GM18861 (cell line): ENCODE results near the gene AKAP9.
"Not testable (repeated sequence)": the region's sequence is repeated elsewhere in the genome, so short reads cannot be mapped to it uniquely, and the experiment has no call there.

Experiments
- ATAC-seq: cut with Tn5 transposase; IDR thresholded peaks from one replicate; pipeline ENCODE4 v1.9.1; 2021; ENCODE audit not compliant: unreplicated experiment

AKAP9 gene

GRCh38 chr7:91940572-91941341 lies at the start of gene AKAP9:
TSS of gene AKAP9 (plus strand) at chr7:91940862. CDS start at chr7:91941100, 238 bp downstream.
- peak; percentile 93 for ATAC-seq

GRCh38 chr7:91892099-91892705 lies 48.5 kb upstream of the AKAP9 start:
- no peak for ATAC-seq

- ATAC-seq = no peak
These were observed 47.8 kb upstream of the AKAP9 start for GRCh38 chr7:91892821-91893340.

- not testable (repeated sequence) for ATAC-seq
These were observed 47.0 kb upstream of the AKAP9 start for GRCh38 chr7:91893699-91894098.

- no peak for ATAC-seq
These were observed 45.7 kb upstream of the AKAP9 start for GRCh38 chr7:91894781-91895480.

GRCh38 chr7:91898240-91898992 lies 42.2 kb upstream of the AKAP9 start:
- no peak for ATAC-seq

- ATAC-seq = no peak
These were observed 41.1 kb upstream of the AKAP9 start for GRCh38 chr7:91899563-91899962.

- no peak for ATAC-seq
These were observed 30.5 kb upstream of the AKAP9 start for GRCh38 chr7:91910171-91910570.

GRCh38 chr7:91911121-91911520 lies 29.5 kb upstream of the AKAP9 start:
- no peak for ATAC-seq

- ATAC-seq = no peak
These were observed 28.2 kb upstream of the AKAP9 start for GRCh38 chr7:91912494-91912893.

GRCh38 chr7:91913612-91914011 lies 27.1 kb upstream of the AKAP9 start:
- ATAC-seq = no peak

- ATAC-seq = no peak
These were observed 25.1 kb upstream of the AKAP9 start for GRCh38 chr7:91915401-91916050.

GRCh38 chr7:91916051-91916440 lies 24.6 kb upstream of the AKAP9 start:
- ATAC-seq = no peak

GRCh38 chr7:91918356-91918755 lies 22.3 kb upstream of the AKAP9 start:
- no peak for ATAC-seq

GRCh38 chr7:91922857-91923256 lies 17.8 kb upstream of the AKAP9 start:
- ATAC-seq = no peak

- no peak for ATAC-seq
These were observed 12.8 kb upstream of the AKAP9 start for GRCh38 chr7:91927912-91928311.

- ATAC-seq = peak; percentile 98
These were observed 11.2 kb upstream of the AKAP9 start for GRCh38 chr7:91929463-91929862.

GRCh38 chr7:91940171-91940570 lies 491 bp upstream of the AKAP9 start:
- no peak for ATAC-seq

GRCh38 chr7:91941450-91941849 lies 788 bp downstream of the AKAP9 start:
- peak; percentile 31 for ATAC-seq

- no peak for ATAC-seq
These were observed 1.6 kb downstream of the AKAP9 start for GRCh38 chr7:91942312-91942711.

GRCh38 chr7:91944970-91945369 lies 4.3 kb downstream of the AKAP9 start:
- ATAC-seq = not testable (repeated sequence)
